Limb (tissue), 2 donors: ENCODE results near the gene CUL9.
"Not testable (repeated sequence)": the region's sequence is repeated elsewhere in the genome, so short reads cannot be mapped to it uniquely, and the experiment has no call there.

Experiments
- DNase-seq, 2 donors: peaks; one replicate each; pipeline ENCODE4 v3.0.0-alpha.2; 2016; ENCODE audit errors: extremely low spot score in 2 of 2

The CUL9 gene

DNA sequence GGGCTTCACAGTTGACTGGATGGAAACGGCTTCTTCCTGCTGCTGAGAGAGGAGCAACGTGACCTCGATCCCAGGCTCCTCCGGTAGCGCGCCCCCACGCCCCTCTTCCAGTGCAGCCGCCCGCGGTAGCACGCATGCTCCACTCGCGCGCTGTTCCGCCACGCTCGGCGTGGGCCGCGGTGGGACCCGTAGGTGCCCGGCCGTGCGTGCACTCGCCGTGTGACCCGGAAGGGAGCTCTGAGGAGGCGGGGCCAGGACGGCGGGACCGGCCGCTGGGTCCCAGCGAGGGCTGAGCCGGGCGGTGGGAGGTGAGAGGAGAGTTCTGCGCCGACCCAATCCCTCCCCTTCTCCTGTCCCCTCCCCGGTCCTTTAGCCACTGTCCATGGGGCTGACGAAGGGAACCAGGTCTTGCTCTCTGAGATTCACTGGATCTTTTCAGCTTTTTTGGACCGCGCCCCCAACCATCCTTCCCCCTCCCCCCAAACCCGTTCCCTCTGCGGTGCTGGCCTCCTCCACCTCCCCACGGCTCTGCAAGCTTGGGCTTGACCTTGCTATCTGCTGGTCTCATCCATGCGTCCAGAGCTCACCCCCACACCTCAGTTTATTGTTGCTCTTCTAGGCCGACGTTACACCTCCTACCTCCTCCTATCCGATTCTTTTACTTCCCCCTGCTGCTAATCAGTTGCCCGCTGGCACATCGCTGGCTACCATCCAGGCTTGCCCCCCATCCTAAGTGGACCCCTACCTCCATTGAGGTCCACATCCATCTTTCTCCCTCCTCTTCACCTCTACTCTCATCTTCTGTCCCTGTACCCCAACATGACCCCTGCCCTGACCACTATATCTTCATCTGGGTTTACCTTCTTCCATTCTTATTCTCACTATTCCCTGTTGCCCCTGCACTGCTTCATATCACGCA lies at the start of gene CUL9:
TSS of gene CUL9 (plus strand) at position 255 of the 919 bp plus-strand sequence. CDS start 2,115 bp downstream, outside the sequence.
- peak; percentile 76 to 88 for DNase-seq

DNA sequence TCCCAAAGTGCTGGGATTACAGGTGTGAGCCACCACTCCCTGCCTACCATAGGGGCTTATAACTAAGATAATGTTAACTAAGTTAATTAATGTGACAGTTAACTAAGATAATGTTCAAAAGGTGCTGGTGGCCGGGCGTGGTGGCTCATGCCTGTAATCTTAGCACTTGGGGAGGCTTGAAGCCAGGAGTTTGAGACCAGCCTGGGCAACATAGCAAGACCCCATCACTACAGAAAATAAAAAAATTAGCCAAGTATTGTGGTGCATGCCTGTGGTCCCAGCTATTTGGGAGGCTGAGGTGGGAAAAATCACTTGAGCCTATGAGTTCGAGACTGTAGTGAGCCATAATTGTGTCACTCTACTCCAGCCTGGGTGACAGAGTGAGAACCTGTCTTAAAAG lies 43.7 kb upstream of the CUL9 start:
- DNase-seq: no peak

GRCh38 chr6:43139973-43140372 lies 42.0 kb upstream of the CUL9 start:
- not testable (repeated sequence) for DNase-seq

- no peak for DNase-seq
These were observed 40.4 kb upstream of the CUL9 start for GRCh38 chr6:43141644-43142043.

DNA sequence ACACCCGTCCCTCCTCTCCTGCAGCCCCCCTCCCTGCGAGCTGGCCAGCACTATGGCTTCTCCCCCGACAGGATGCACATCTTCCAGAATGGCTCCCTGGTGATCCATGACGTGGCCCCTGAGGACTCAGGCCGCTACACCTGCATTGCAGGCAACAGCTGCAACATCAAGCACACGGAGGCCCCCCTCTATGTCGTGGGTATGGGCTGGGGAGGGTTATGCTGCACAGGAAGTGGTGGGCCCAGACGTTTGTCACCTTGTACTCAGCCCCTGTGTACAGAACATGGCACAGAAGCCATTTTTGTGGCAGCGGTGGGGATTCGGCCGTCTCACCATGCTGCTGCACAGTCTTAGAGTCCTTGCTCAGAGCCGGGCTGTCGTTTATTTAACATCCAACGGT lies 39.9 kb upstream of the CUL9 start:
- no peak for DNase-seq

GRCh38 chr6:43143235-43144128 lies 38.5 kb upstream of the CUL9 start:
- DNase-seq: peak; percentile 95 to 96

- no peak for DNase-seq
These were observed 37.1 kb upstream of the CUL9 start for GRCh38 chr6:43144879-43145278.

GRCh38 chr6:43146261-43146660 lies 35.7 kb upstream of the CUL9 start:
- DNase-seq: no peak

GRCh38 chr6:43146709-43147688 lies 35.0 kb upstream of the CUL9 start:
- no peak for DNase-seq

DNA sequence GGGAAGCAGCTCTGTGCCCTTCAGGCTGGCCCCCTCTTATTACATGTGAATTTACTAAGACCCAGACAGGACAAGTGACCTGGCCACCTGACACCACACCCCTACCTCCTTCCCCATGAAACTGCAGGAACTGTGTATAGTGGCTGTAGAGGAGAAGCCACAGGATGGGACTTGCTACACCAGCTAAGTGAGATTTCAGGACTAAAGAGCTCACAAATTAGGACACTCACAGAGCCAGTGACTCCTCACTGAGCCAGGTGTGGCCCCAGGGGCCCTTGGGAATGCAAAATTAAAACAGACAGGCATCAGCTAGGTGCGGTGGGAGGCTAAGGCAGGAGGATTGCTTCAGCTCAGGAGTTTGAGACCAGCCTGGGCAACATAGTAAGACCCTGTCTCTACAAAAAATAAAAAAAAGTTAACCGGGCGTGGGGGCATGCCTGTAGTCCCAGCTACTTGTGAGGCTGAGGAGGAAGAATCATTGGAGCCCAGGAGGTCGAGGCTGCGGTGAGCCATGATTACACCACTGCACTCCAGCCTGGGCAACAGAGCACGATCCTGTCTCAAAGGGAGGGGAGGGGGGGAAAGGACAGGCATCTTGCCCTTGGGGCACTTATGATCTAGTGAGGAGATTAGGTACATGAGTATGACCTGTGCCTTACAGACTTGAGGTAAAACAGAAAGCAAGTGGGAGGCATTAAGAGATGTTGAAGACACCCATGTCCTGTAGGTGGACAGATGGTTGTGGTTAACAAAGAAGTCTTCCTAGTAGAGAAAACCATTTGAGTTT lies 34.1 kb upstream of the CUL9 start:
- DNase-seq: no peak

- DNase-seq: no peak
These were observed 32.7 kb upstream of the CUL9 start for GRCh38 chr6:43149265-43149664.

DNA sequence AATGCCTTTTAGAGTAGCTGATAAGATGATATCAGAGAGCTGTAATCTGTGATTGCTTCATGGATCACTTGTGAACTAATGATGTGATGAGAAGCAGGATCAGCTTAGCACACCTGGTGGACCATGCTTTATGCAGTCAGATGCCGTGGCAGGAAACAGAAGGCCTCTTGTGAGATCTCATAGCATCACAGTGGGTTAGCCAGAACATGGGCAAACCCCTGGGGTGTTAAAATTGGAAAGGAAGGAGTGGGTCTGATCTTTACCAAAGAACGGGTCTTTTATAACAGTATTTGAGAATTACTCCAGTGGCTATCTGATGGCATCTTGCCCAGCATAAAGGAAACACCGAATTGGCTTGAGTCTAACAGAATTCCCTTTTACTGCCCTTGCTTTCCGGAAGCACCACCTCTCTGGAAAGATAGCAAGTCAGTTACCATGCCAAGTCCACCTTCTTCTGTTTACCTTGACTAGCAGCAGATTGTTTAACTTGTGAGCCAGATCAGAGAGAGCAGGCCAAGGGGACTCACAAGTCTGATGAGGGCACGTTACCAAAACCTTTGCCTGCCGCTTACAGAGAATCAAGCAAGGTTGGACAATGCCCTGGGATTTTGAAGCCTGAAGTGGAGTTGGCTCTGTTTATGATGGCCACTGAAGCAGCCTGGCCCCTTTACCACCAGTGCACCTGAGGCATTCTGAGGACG lies 31.8 kb upstream of the CUL9 start:
- no peak for DNase-seq

DNA sequence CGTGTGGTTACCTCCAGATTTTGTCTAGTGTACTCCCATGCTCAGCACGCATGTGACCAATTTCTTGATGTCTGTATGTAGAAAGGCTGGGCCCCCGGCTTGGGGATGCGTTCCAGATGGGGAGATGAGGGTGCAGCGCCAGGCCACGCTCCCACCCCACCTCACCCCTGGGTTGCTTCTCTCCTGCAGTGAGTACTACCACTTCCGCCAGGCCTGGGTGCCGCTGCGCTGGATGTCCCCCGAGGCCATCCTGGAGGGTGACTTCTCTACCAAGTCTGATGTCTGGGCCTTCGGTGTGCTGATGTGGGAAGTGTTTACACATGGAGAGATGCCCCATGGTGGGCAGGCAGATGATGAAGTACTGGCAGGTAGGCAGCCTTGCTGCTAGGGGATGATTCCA lies 22.4 kb upstream of the CUL9 start:
- DNase-seq: no peak

DNA sequence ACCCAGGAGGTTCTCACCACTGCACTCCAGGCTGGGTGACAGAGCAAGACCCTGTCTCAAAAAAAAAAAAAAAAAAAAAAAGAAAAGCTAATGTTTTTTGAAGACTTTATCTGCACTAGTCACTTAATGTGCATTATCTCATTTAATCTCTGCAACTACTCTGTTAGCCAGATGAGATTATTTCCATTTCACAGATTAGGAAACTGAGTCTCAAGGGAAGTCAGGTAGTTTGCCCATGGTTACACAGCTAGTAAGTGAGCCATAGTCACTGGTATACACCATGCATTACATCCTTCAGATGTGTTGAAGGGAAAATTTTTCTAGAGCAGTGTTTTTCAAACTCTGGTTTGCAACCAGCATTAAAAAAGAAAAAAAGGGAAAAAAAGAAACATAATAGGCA lies 18.1 kb upstream of the CUL9 start:
- no peak for DNase-seq

DNA sequence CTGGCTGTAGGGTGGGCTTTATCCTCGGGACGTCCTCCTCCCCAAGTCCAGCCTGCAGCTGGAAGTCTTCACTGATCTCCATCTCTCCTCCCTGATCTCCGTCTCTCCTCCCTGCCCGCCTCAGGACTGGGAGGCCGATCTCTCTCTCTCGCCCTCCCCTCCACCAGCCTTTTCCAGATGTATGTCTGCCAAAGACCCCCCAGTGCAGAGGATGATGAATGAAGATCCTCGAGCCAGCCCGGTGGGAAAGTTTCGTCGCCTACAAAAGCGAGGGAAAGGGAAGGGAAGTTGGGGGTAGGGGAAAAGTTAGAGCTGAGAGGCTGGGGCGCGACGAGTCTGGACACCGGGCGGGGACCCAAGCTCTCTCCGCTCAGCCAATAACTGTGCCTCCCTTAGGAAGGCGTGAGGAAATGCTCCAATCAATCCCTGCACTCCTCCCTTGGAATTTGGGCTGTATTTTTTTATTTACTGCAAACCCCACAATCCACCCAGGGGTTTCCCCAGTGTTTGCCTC lies 11.5 kb upstream of the CUL9 start:
- DNase-seq: peak in 1 of 2 donors; percentile 91

DNA sequence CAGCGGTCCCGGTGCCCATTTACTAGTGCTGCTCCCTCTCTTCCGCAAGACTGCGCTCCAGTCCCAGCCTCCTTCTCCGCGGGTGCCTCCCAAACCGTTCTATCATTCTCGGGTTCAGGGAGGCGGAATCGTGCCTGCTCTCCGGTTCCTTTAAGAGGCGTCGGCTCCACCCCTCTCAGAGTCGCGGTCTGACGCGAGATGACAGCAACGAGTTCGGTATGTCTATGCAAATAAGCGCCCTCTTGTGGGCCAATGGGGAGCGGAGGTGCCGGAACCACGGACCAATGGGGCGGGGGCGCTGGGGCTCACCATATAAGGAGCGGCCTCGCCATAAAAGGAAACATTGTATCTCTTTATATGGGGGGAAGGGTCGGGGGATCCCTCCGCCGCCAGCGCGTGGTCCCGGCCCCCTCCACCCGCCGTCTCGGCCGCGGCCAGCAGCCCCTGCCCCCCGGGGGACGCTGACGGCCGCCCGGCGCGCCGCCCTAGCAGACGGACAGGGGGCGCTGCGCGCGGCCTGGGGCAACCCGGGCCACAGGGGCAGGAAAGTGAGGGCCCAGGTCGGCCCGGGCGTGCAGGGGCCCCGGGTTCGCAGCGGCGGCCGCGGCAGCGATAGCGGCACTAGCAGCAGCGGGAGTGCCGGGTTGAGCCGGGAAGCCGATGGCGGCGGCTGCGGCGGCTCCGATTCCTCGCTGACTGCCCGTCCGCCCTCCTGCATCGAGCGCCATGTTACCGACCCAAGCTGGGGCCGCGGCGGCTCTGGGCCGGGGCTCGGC lies 10.9 kb upstream of the CUL9 start, which contains the start of gene SRF:
TSS of gene SRF (plus strand) at position 339 of the 776 bp plus-strand sequence. CDS start at position 727, 388 bp downstream.
- peak; percentile 100 for DNase-seq

GRCh38 chr6:43171707-43172103 lies 10.3 kb upstream of the CUL9 start:
- DNase-seq: no peak
